Endothelial cell of umbilical vein (primary cell): Measurements from ENCODE around the gene GPR150.

Source experiments
- CTCF ChIP-seq, 2 donors: IDR thresholded peaks; 1 replicate in 1 of 2; 2 replicates in 1 of 2; pipeline ENCODE4 v1.5.1; 2011; ENCODE audit warnings: low read length in 2 of 2, mild to moderate bottlenecking in 2 of 2, moderate library complexity in 2 of 2, control low read depth in 1 of 2, inconsistent platforms in 1 of 2, low read depth in 1 of 2; ENCODE audit not compliant: insufficient read depth in 1 of 2; ENCODE audit errors: extremely low read depth in 1 of 2
- EZH2 ChIP-seq: IDR thresholded peaks from 2 replicates; pipeline ENCODE4 v1.6.1; 2012; ENCODE audit warnings: borderline replicate concordance, low read depth, mild to moderate bottlenecking, moderate library complexity, low read length, inconsistent platforms; ENCODE audit not compliant: severe bottlenecking
- GATA2 ChIP-seq: IDR thresholded peaks from 2 replicates; pipeline ENCODE4 v1.7.0; 2011; ENCODE audit warnings: low read depth, mild to moderate bottlenecking, moderate library complexity, mixed read lengths, low read length; ENCODE audit not compliant: insufficient read length, insufficient read depth
- JUN ChIP-seq: IDR thresholded peaks from 2 replicates; pipeline ENCODE4 v1.6.1; 2011; ENCODE audit warnings: borderline replicate concordance, low read depth; ENCODE audit not compliant: insufficient read length, insufficient read depth
- POLR2A ChIP-seq: IDR thresholded peaks from 2 replicates; pipeline ENCODE4 v1.6.1; 2012; ENCODE audit warnings: low read depth, mild to moderate bottlenecking, control low read depth, low read length
- POLR2AphosphoS5 ChIP-seq: IDR thresholded peaks from 2 replicates; pipeline ENCODE4 v1.6.1; 2012; ENCODE audit warnings: low read depth, mild to moderate bottlenecking, control low read depth, low read length, moderate library complexity; ENCODE audit not compliant: insufficient read depth

GRCh38 chr5:95595289-95595931 is 24.5 kb upstream of the GPR150 start:
- TF ChIP-seq POLR2A: no peak
- no peak for TF ChIP-seq JUN
- no peak for TF ChIP-seq POLR2AphosphoS5
- TF ChIP-seq CTCF (IDR thresholded peaks at IDR 0.05; ENCODE audit: extremely low read depth in 1 of 2, insufficient read depth in 1 of 2, low read depth in 1 of 2, low read length in 2 of 2): no peak
- no peak for TF ChIP-seq EZH2
- TF ChIP-seq GATA2: no peak
